ENCODE measurements around the gene ERN1. TPM values are rescaled to one million over a fixed set of nuclear protein-coding genes. Genes with fewer than 3 reads are reported as not detected.

The ERN1 gene
- total and polyA plus RNA-seq, 7 donors = 1.2 to 9.4 (median 7.4) TPM

DNA sequence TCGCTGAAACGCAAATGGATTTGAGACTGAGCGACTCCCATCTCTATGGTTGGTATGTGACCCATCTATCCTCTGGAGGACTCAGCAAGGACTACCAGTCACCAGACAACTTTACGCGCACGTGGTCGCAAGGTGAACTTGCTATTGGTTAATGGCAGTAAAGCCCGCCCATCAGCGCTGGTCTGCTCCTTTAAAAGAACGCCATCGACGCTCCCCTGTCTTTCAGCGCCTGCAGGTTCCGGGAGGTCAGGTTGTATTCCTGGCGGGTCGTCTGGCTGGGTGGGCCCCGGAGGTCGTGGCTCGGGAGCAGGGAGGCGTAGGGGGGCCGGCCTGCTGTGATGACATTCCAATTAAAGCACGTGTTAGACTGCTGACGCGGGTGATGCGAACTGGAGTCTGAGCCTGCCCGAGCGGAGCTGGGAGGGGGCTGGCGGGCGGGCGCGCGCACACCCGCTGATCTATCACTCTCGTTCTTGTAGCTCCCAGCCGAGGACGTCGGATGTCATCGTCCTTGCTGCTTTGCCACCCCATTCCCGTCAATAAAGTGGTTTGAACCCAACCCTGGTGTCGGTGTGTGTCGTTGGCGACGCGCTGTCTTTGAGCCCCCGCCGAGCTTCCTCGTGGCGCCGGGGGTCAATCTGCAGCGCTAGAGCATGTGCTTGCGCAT is 15.9 kb upstream of the ERN1 start:
- peaks cover 0 to 26% (median 18%) of the 10 kb centered on the region in 4 donors for H3K4me1 ChIP-seq
- H3K36me3 ChIP-seq = peaks cover 0 to 20% (median 4%) of the 10 kb centered on the region in 4 donors
- intact Hi-C loops (cut with DNase I) = loop anchor here (1.0 to 10.0 kb wide), 4 partner anchors 16 to 359 kb away; partner anchors contain the start of genes CEP95, DDX5 and ERN1
- WGBS, 2 donors = 0 to 1% methylated on average over 51 of the region's 51 CpGs
- no peaks in the 10 kb centered on the region for H3K9me3 ChIP-seq
- H3K4me3 ChIP-seq = peak overlapping the region; percentile 62 to 89 (median 74)
- TF ChIP-seq EP300 (IDR thresholded peaks at IDR 0.05) (peak in 1 of 4 donors; percentile 34), POLR2AphosphoS5 (IDR thresholded peaks at IDR 0.05) (peak; percentile 99 to 100 (median 100)), POLR2A (IDR thresholded peaks at IDR 0.05) (peak; percentile 98 to 99)
- TF ChIP-seq, protein P1, sequence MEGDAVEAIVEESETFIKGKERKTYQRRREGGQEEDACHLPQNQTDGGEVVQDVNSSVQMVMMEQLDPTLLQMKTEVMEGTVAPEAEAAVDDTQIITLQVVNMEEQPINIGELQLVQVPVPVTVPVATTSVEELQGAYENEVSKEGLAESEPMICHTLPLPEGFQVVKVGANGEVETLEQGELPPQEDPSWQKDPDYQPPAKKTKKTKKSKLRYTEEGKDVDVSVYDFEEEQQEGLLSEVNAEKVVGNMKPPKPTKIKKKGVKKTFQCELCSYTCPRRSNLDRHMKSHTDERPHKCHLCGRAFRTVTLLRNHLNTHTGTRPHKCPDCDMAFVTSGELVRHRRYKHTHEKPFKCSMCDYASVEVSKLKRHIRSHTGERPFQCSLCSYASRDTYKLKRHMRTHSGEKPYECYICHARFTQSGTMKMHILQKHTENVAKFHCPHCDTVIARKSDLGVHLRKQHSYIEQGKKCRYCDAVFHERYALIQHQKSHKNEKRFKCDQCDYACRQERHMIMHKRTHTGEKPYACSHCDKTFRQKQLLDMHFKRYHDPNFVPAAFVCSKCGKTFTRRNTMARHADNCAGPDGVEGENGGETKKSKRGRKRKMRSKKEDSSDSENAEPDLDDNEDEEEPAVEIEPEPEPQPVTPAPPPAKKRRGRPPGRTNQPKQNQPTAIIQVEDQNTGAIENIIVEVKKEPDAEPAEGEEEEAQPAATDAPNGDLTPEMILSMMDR (IDR thresholded peaks at IDR 0.05) = no peak
- DNase-seq = peak; percentile 100
- no peaks in the 10 kb centered on the region for H3K27me3 ChIP-seq
- peak overlapping the region; percentile 91 to 96 (median 94) for H3K27ac ChIP-seq

DNA sequence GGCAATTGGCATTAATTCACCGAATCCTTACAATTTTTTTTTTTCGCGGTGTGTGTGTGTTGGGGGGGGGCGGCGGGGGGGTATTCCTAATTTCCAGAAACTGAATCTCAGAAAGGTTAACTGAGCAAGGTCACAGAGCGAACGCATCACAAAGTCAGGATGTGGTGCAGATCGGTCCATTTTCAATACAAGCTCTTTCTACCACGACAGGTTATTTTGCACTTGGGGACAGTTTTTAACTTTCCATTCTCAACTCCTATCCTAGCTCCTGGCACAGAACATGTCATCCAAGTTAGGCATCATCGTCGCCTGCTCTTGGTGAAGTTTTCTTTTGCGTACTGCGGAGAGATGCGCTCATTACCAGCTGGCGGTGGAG is 15.4 kb upstream of the ERN1 start:
- Histone ChIP-seq H3K27me3 (no peaks in the 10 kb centered on the region), H3K36me3 (peaks cover 0 to 14% (median 2%) of the 10 kb centered on the region in 4 donors), H3K4me3 (peak overlapping the region; percentile 25 to 78 (median 66)), H3K4me1 (peaks cover 0 to 26% (median 18%) of the 10 kb centered on the region in 4 donors), H3K27ac (peak overlapping the region; percentile 91 to 96 (median 94)), H3K9me3 (no peaks in the 10 kb centered on the region)
- TF ChIP-seq POLR2A (IDR thresholded peaks at IDR 0.05) (no peak), POLR2AphosphoS5 (IDR thresholded peaks at IDR 0.05) (no peak), EP300 (IDR thresholded peaks at IDR 0.05) (no peak)
- DNase-seq = no peak
- intact Hi-C loops (cut with DNase I) = loop anchor here (1.0 to 10.0 kb wide), 3 partner anchors 15 to 359 kb away; partner anchors contain the start of genes CEP95, DDX5 and ERN1
- WGBS, 2 donors = 0 to 1% methylated on average over 15 of the region's 15 CpGs

DNA sequence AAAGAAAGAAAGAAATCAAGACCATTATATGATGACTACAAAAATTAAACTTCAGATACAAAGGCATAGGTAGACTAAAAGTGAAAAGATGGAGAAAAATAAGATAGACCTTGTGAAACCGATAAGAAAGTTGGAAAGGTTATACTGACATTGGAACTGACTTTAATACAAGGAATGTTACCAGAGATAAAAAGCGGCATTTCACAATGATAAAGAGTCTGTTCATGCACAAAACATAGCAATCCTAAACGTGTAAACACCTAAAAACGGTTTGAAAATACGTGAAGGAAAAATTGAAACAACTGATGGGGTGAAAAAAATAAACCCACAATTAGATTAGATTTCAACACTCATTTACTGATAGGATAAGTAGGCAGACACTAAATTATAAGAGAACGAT is 9.6 kb upstream of the ERN1 start:
- intact Hi-C loops (cut with DNase I) = no loop called here
- no peaks in the 10 kb centered on the region for H3K4me1 ChIP-seq
- no peaks in the 10 kb centered on the region for H3K36me3 ChIP-seq
- H3K27me3 ChIP-seq = no peaks in the 10 kb centered on the region
- WGBS, 2 donors = 87 to 88% methylated on average over 6 of the region's 6 CpGs
- no peak overlapping the region for H3K27ac ChIP-seq
- H3K4me3 ChIP-seq = no peak overlapping the region
- TF ChIP-seq POLR2AphosphoS5 (IDR thresholded peaks at IDR 0.05) = no peak
- TF ChIP-seq EP300 (IDR thresholded peaks at IDR 0.05) = no peak
- no peak for TF ChIP-seq POLR2A (IDR thresholded peaks at IDR 0.05)
- TF ChIP-seq, protein P1 (IDR thresholded peaks at IDR 0.05) = no peak
- DNase-seq = no peak
- no peaks in the 10 kb centered on the region for H3K9me3 ChIP-seq

DNA sequence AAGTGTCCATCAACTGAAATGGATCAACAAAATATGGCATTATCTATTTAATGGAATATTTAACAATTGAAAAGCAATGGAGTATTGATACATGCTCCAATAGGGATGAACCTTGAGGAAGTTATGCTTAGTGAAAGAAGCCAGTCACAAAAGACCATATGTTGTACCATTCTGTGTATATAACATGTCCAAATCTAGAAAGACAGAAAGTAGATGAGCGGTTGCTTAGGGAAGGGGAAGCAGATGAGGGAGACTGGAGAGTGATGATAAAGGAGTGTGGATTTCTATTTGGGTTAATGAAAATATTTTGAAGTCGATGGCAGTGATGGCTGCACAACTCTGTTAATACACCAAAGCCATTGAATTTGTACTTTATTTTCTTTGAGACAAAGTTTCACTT is 8.5 kb upstream of the ERN1 start:
- TF ChIP-seq POLR2AphosphoS5 (IDR thresholded peaks at IDR 0.05) = no peak
- TF ChIP-seq, protein P1 (IDR thresholded peaks at IDR 0.05) = no peak
- TF ChIP-seq POLR2A (IDR thresholded peaks at IDR 0.05) = no peak
- H3K4me1 ChIP-seq = no peaks in the 10 kb centered on the region
- no peaks in the 10 kb centered on the region for H3K9me3 ChIP-seq
- H3K36me3 ChIP-seq = no peaks in the 10 kb centered on the region
- no peak for DNase-seq
- H3K4me3 ChIP-seq = no peak overlapping the region
- WGBS, 2 donors = 76 to 88% methylated on average over 2 of the region's 2 CpGs
- no peaks in the 10 kb centered on the region for H3K27me3 ChIP-seq
- intact Hi-C loops (cut with DNase I) = no loop called here
- no peak overlapping the region for H3K27ac ChIP-seq

DNA sequence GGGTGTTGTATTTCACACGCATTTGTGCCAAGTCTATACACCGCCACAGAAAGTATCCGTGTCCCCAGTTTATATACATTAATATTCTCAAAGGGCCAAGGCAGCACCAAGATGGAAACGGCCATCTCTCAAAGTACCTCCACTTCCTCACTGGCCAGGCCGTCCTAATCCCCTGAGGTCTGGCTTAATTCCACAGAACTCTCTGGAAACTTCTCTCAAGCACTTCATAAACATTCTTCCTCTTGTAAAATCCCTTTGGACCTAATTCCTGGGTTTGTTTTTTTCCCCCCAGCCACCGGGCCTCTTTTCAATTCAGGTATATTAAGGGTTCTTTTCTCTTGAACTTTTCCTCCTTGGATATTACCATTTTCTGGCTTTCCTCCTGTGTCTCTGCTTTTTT is 5.1 kb upstream of the ERN1 start:
- Histone ChIP-seq H3K4me3 (no peak overlapping the region), H3K36me3 (no peaks in the 10 kb centered on the region), H3K4me1 (peaks cover 0 to 16% (median 8%) of the 10 kb centered on the region in 4 donors), H3K27ac (no peak overlapping the region), H3K9me3 (no peaks in the 10 kb centered on the region), H3K27me3 (no peaks in the 10 kb centered on the region)
- TF ChIP-seq POLR2AphosphoS5 (IDR thresholded peaks at IDR 0.05) (no peak), EP300 (IDR thresholded peaks at IDR 0.05) (no peak), POLR2A (IDR thresholded peaks at IDR 0.05) (no peak)
- TF ChIP-seq, protein P1 (IDR thresholded peaks at IDR 0.05) = no peak
- intact Hi-C loops (cut with DNase I) = loop anchor here (2.0 kb wide), 1 partner anchor 72 kb away; no protein-coding TSS in a partner anchor
- 31 to 58% methylated on average over 6 of the region's 6 CpGs for WGBS, 2 donors
- DNase-seq = no peak
